ENCODE results near the gene HOXA3.

The HOXA3 gene

DNA sequence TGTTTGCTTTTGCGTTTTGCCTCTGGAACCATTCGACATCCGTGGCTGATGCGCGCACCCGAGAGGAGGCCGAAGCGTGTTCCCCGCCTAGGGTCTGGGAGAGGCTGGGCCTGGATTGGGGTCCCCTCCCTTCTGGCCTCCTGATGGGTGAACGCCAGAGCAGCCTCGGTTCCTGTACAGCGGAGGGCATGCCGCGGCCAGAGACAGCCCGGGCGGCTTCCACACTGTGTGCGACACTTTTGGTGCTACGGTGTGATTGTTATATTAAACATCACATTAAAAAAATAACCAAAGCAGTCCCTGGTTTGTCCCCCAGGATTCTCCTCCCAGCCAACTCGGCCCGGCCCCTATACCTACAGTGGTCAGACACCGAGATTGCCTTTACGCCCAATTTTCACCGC is 7.8 kb upstream of the HOXA3 start:
- peaks cover 97% of the 10 kb centered on the region for H3K27me3 ChIP-seq
- no peak overlapping the region; the same call in 1 of the 2 replicates for H3K4me3 ChIP-seq (ENCODE audit: low read depth, low read length)
- no peaks in the 10 kb centered on the region for H3K36me3 ChIP-seq
- no peaks in the 10 kb centered on the region for H3K4me1 ChIP-seq
- H3K9me3 ChIP-seq = no peaks in the 10 kb centered on the region
- TF ChIP-seq, protein P1, sequence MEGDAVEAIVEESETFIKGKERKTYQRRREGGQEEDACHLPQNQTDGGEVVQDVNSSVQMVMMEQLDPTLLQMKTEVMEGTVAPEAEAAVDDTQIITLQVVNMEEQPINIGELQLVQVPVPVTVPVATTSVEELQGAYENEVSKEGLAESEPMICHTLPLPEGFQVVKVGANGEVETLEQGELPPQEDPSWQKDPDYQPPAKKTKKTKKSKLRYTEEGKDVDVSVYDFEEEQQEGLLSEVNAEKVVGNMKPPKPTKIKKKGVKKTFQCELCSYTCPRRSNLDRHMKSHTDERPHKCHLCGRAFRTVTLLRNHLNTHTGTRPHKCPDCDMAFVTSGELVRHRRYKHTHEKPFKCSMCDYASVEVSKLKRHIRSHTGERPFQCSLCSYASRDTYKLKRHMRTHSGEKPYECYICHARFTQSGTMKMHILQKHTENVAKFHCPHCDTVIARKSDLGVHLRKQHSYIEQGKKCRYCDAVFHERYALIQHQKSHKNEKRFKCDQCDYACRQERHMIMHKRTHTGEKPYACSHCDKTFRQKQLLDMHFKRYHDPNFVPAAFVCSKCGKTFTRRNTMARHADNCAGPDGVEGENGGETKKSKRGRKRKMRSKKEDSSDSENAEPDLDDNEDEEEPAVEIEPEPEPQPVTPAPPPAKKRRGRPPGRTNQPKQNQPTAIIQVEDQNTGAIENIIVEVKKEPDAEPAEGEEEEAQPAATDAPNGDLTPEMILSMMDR (IDR thresholded peaks at IDR 0.05; ENCODE audit: low read depth, low read length) = no peak
- DNase-seq = peak; percentile 2

DNA sequence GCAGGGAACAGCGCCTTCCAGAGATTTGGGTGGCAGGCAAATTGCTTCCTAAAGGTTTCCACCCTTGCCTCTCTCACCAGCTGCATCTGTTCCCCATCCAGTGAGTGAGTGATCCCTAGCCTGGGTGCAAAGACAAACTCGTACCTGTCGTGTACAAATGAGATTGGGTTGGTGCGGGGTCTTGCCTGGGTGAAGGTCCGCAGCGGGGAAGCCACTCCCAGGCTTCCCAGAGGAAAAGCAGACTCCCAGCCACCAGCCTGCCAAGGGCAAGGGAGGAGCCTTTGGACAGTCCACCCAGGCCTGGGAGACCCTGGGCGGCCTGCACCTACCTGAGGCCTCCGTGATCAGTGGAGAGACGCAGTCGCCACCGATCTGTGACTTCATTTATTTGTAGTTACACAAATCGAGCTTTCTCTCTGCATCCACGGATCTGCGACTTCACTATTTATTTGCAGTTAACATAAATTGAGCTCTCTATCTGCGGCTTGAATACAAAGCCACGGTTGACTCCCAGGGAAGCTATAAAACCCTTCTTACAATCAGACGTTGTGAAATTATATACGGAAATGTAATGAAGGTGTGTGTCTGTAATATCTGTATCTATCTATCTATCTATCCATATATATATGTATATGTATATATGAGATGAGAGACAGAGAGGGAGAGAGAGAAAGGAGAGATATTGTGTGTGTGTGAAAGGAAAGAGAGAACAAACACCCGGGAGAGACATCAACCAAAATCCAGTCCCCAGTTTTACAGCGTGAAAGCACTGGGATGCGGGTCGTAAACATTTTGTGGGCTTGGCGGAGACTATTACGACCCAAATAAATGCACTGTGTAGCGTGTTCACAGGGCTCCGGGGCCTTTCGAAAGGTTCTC is 7.1 kb upstream of the HOXA3 start:
- no peak overlapping the region for H3K4me3 ChIP-seq (ENCODE audit: low read depth, low read length)
- H3K36me3 ChIP-seq = no peaks in the 10 kb centered on the region
- no peaks in the 10 kb centered on the region for H3K9me3 ChIP-seq
- no peaks in the 10 kb centered on the region for H3K4me1 ChIP-seq
- TF ChIP-seq, protein P1 (IDR thresholded peaks at IDR 0.05; ENCODE audit: low read depth, low read length) = no peak
- DNase-seq = peak; percentile 4
- peaks cover 97% of the 10 kb centered on the region for H3K27me3 ChIP-seq

DNA sequence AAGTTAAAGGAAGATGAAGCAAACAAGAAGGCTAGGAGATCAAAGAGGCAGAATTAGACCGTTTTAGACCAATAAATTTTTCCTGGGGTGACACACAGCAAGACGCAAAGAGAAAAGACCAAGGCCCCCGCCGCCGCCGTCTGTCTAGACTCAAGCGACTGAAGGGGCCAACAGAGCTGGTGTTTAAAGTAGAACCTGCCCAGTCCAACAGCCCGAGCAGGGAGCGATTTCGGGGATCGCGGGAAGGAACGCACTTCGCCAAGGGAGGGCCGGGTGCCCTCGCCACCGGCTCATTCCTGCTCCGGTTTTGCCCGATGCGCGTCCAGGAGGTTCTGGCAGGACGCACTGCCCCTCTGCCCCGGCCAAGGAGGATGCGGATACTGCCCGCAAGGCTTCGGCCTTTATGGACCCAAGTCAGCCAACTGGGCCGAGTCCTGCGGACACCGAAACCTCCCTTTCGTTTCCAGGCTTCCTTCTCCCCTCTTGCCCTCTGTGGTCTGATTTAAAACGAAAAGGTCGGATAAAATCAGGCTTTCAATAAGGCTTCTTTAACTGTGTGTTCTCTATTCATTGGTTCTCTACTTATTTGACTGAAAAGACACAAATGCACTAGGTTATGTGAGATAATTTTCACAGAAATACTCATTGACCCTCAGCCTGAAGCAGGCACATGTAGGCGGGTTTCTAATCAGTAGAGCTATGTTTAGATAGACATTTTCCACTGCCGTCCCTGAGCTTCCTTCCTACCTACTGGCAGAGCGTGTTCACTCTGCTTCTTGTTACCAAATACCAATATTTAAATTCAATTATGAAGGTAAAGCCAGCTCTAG is 6.3 kb upstream of the HOXA3 start:
- H3K9me3 ChIP-seq = no peaks in the 10 kb centered on the region
- H3K36me3 ChIP-seq = no peaks in the 10 kb centered on the region
- DNase-seq = peak; percentile 4
- H3K4me1 ChIP-seq = no peaks in the 10 kb centered on the region
- H3K4me3 ChIP-seq (ENCODE audit: low read depth, low read length) = no peak overlapping the region
- H3K27me3 ChIP-seq = peaks cover 97% of the 10 kb centered on the region
- TF ChIP-seq, protein P1 (IDR thresholded peaks at IDR 0.05; ENCODE audit: low read depth, low read length) = no peak

DNA sequence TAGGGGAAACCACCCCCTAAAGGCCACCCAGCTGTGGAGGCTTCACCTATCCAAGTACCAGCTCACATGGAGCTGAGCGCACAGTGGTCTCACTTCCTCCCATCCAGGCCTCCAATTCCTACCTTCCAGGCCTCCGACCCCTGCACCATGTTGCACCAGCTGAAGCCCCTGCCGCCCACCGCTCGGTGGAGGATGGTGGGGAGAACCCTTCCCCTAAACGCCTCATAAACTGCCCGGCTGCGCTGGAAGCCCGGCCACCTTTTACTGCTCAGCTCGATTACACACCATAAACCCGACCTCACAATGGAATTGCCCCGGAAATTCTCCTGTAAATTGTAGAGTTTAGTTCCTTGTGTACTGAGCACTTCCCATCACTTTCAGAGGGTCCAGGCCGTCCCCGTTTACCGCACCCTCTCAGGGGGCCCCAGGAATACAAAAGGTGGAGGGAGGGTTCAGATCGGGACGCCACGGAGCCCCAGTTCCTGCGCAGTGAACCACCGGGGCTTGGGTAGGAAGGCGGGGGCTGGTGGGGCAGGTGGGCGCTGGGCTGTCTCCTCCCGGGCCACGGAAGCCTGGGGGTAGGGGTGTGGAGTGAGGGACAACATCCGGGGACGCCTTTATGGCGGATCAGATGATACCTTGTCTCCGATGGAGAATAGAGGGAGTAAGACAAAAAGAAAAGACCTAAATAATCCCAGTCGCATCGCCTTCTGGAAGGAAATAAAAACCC is 5.5 kb upstream of the HOXA3 start:
- H3K4me3 ChIP-seq (ENCODE audit: low read depth, low read length) = no peak overlapping the region
- H3K9me3 ChIP-seq = no peaks in the 10 kb centered on the region
- DNase-seq = peak; percentile 2
- H3K36me3 ChIP-seq = no peaks in the 10 kb centered on the region
- H3K4me1 ChIP-seq = no peaks in the 10 kb centered on the region
- H3K27me3 ChIP-seq = peaks cover 97% of the 10 kb centered on the region
- TF ChIP-seq, protein P1 (IDR thresholded peaks at IDR 0.05; ENCODE audit: low read depth, low read length) = no peak

DNA sequence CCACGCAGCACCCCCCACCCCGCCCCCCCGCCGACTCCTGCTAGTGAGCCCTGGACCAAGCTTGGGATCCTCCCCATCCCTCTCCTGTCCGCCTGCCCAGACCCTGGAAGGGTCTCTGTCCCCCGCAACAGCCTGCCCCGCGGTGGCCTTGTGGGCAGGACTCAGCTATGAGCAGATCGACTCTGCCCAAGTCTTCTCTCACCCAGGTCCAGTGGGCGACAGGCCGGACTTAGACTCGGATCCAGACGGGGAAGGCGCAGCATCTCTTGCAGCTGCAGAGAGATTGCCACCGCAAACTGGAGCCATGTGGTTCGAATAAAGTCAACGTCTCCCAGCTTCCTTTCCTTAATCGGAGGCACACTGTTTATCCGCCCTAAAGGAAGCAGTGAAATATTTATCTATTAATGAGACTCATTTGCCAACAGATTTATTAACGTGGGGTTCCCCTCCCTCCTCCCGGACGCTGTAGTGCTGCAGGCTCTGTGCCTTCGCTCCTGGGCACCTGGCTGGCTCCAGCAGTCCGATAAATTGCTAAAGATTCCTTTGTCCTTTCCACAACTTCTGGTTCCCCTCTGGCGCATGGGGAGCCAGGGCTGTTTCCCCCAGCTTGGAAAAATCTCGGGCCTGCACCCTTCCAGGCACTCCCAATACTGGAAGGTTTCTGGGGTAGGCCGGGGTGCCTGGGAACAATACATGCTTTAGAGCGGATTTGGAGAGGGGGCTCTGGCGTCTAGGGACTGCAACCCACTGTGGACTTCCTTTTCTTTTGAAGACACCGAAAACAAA is 4.7 kb upstream of the HOXA3 start:
- Histone ChIP-seq H3K4me3 (ENCODE audit: low read depth, low read length) (no peak overlapping the region), H3K9me3 (no peaks in the 10 kb centered on the region), H3K36me3 (no peaks in the 10 kb centered on the region), H3K27me3 (peaks cover 97% of the 10 kb centered on the region), H3K4me1 (no peaks in the 10 kb centered on the region)
- peak; percentile 2 for DNase-seq
- TF ChIP-seq, protein P1 (IDR thresholded peaks at IDR 0.05; ENCODE audit: low read depth, low read length) = no peak
